Stomach (tissue), 9 donors: Measurements from ENCODE around the gene PLPP1. TPM values are rescaled to one million over a fixed set of nuclear protein-coding genes. Genes with fewer than 3 reads are reported as not detected.

Source experiments
- DNase-seq, 2 donors: peaks; one replicate each; pipeline versions ENCODE4 v3.0.0 to v3.0.0-alpha.2; 2013 to 2019
- H3K27ac ChIP-seq, 5 donors: fragments of 200-600 bp in 4 of 5; sonication (generic) in 4 of 5; one replicate each; pipeline ENCODE4 v1.5.1; 2013 to 2019; ENCODE audit warnings: mild to moderate bottlenecking in 1 of 5, moderate library complexity in 1 of 5
- H3K27me3 ChIP-seq, 3 donors: fragments of 200-600 bp; sonication (generic); one replicate each; pipeline ENCODE4 v1.5.1; 2017 to 2019; ENCODE audit warnings: mixed run types in 1 of 3
- H3K36me3 ChIP-seq, 4 donors: fragments of 200-600 bp; sonication (generic); 1 replicate in 3 of 4; 2 replicates in 1 of 4; pipeline ENCODE4 v1.5.1; 2016 to 2019
- H3K4me1 ChIP-seq, 4 donors: fragments of 200-600 bp; sonication (generic); one replicate each; pipeline ENCODE4 v1.5.1; 2016 to 2019
- H3K4me3 ChIP-seq, 4 donors: fragments of 200-600 bp; sonication (generic) in 3 of 4; one replicate each; pipeline ENCODE4 v1.5.1; 2016 to 2019; ENCODE audit warnings: mild to moderate bottlenecking in 1 of 4
- H3K9me3 ChIP-seq, 4 donors: fragments of 200-600 bp; sonication (generic); one replicate each; pipeline ENCODE4 v1.5.1; 2016 to 2019
- EP300 ChIP-seq: sonication (generic); formaldehyde crosslinking; IDR thresholded peaks from one replicate; pipeline ENCODE4 v1.6.1; 2017; ENCODE audit warnings: antibody characterized with exemption
- POLR2A ChIP-seq, 4 donors: fragments of 450-650 bp; IDR thresholded peaks; one replicate each; pipeline ENCODE4 v1.6.1; 2016; ENCODE audit warnings: antibody characterized with exemption in 4 of 4, control low read depth in 2 of 4, mild to moderate bottlenecking in 1 of 4, moderate library complexity in 1 of 4
- POLR2AphosphoS5 ChIP-seq, 3 donors: sonication (generic); formaldehyde crosslinking; IDR thresholded peaks; one replicate each; pipeline ENCODE4 v1.6.1; 2016; ENCODE audit warnings: antibody characterized with exemption in 3 of 3
- WGBS, 5 donors: extraction: QIAGEN DNeasy Blood & Tissue Kit in 3 of 5; methylation state at CpG; one replicate each; pipeline versions ENCODE4 v1.1.5 to v1.1.7; 2013 to 2018; 5-methylcytosine and 5-hydroxymethylcytosine counted together
- intact Hi-C: fragments of 100-400 bp; cut with DNase I; formaldehyde crosslinking; loops from one replicate; pipeline ENCODE4 v1.15.1; 2023; ENCODE audit warnings: low total_unique reads
- polyA plus RNA-seq, 3 donors: library from polyadenylated mRNA; stranded (reverse); fragments of 200-250 nt; gene quantifications; one replicate each; pipeline ENCODE4 v1.2.3, GENCODE V29; 2013
- total RNA-seq, 5 donors: library from RNA; depleted of rRNA; stranded (reverse); fragments of >200 nt; gene quantifications; one replicate each; pipeline versions ENCODE4 v1.1.0 to v1.2.3, GENCODE V29; 2014 to 2016
- TF ChIP-seq, protein P1 (sequence below), 7 experiments: fragments of 450-650 bp in 4 of 7; fragments of 200-600 bp in 3 of 7; sonication (generic) in 3 of 7; IDR thresholded peaks; one replicate each; pipeline ENCODE4 v1.5.1; 2016 to 2019; ENCODE audit warnings: antibody characterized with exemption in 7 of 7, control low read depth in 2 of 7, mild to moderate bottlenecking in 1 of 7
- donor health status: healthy with polysubstance abuse.
- donor health status: Bipolar disorder and iron deficiency.
- donor health status: healthy.

Gene PLPP1
- total and polyA plus RNA-seq, 8 donors: 29.5 to 592 (median 79.8) TPM

DNA sequence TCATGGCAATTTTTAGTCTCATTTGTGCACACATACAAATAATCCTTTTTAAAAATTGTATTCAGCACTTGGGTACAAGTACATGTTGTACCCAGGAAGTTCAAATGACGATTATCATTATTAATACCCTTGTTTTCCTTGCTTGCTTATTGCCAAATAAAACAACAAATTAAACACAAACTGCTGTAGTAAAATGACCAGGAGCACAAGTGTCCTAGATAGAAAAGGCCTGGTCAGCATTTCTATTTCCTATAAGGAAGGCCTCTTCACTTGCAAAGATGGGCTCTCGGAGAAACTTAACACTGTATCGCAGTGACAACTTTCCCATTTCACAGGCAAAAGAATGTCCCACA, 34.7 kb upstream of the PLPP1 start:
- Histone ChIP-seq H3K4me1 (peaks cover 3 to 29% (median 13%) of the 10 kb centered on the region in 4 donors), H3K27me3 (no peaks in the 10 kb centered on the region)
- intact Hi-C loops: no loop called here

DNA sequence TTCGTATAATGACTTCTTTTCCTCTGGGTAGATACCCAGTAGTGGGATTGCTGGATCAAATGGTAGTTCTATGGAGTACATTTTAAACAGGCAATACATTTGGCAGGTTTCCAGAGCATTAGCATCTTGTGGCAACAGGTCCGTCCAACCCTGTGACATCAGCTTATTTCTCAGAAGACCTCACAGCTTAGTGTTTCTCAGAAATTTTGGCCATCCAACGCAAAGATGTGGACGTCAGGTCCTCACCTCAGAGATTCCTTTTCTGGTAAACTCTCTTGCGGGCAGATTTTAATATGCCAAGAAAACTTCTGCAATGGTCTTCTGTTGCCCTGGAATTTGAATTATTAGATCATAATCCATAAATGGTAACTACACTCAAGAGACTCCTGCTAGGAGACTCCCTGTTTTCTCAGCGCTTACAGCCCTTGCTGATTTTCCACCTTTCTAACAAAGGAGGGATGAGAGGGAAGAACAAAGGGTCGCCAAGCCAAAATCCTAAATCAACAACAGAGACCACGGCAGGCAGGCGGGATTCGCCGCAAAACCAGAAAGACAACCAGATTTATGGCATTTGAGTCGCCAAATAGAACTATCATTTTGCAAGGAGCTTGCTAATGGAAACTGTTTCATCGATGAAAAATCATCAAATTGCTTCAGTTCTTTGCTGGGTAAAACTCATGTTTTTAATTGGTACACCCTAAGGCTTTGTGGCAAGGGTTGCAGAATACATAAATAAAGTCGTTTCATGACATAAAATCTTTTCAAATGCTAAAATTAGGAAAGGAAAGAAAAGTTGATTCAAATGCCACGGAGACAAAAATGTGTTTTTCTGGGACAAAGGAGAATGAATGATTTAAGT, 34.1 kb upstream of the PLPP1 start:
- H3K27me3 ChIP-seq: no peaks in the 10 kb centered on the region
- no peaks in the 10 kb centered on the region for H3K36me3 ChIP-seq
- intact Hi-C loops: no loop called here
- H3K9me3 ChIP-seq: no peaks in the 10 kb centered on the region
- peak in 2 of 3 donors; percentile 34 to 50 for TF ChIP-seq POLR2AphosphoS5 (IDR thresholded peaks at IDR 0.05)
- no peak for TF ChIP-seq POLR2A (IDR thresholded peaks at IDR 0.05)
- H3K27ac ChIP-seq: peak overlapping the region in 4 of 5 donors; percentile 52 to 82 (median 55)
- DNase-seq: peak in 1 of 2 donors; percentile 51
- no peak overlapping the region for H3K4me3 ChIP-seq
- peaks cover 3 to 29% (median 13%) of the 10 kb centered on the region in 4 donors for H3K4me1 ChIP-seq
- WGBS, 5 donors: 75 to 89% (median 83%) methylated on average over 15 of the region's 15 CpGs

More for the DNA sequence above, 34.7 kb upstream of the PLPP1 start:
- TF ChIP-seq POLR2AphosphoS5 (IDR thresholded peaks at IDR 0.05): peak in 1 of 3 donors; percentile 50
- TF ChIP-seq, protein P1, sequence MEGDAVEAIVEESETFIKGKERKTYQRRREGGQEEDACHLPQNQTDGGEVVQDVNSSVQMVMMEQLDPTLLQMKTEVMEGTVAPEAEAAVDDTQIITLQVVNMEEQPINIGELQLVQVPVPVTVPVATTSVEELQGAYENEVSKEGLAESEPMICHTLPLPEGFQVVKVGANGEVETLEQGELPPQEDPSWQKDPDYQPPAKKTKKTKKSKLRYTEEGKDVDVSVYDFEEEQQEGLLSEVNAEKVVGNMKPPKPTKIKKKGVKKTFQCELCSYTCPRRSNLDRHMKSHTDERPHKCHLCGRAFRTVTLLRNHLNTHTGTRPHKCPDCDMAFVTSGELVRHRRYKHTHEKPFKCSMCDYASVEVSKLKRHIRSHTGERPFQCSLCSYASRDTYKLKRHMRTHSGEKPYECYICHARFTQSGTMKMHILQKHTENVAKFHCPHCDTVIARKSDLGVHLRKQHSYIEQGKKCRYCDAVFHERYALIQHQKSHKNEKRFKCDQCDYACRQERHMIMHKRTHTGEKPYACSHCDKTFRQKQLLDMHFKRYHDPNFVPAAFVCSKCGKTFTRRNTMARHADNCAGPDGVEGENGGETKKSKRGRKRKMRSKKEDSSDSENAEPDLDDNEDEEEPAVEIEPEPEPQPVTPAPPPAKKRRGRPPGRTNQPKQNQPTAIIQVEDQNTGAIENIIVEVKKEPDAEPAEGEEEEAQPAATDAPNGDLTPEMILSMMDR (IDR thresholded peaks at IDR 0.05): no peak
- Histone ChIP-seq H3K27ac (peak overlapping the region in 4 of 5 donors; percentile 42 to 82 (median 52)), H3K4me3 (no peak overlapping the region), H3K36me3 (no peaks in the 10 kb centered on the region), H3K9me3 (no peaks in the 10 kb centered on the region)
- WGBS, 5 donors: 73 to 89% (median 77%) methylated on average over 3 of the region's 3 CpGs
- DNase-seq: no peak

DNA sequence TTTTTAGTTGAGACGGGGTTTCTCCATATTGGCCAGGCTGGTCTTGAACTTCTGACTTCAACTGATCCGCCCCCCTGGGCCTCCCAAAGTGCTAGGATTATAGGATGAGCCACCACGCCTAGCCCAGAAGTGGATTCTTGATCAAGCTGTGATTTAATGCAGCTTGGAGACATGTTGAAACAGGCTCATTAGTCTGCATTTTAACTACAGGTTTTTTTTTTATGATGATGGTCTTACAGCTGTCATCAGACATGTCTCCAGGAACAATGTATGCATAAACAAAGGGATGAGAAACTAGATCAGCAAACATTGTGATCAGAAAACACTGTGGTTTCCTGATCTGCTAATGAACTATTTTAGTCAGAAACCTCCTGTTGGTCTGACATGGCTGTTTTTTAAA, 30.0 kb upstream of the PLPP1 start:
- H3K36me3 ChIP-seq: no peaks in the 10 kb centered on the region
- no peak overlapping the region for H3K4me3 ChIP-seq
- H3K4me1 ChIP-seq: peaks cover 0 to 10% (median 5%) of the 10 kb centered on the region in 4 donors
- TF ChIP-seq EP300 (no peak), POLR2A (IDR thresholded peaks at IDR 0.05) (no peak), POLR2AphosphoS5 (IDR thresholded peaks at IDR 0.05) (no peak)
- TF ChIP-seq, protein P1 (IDR thresholded peaks at IDR 0.05): no peak
- DNase-seq: no peak
- intact Hi-C loops: no loop called here
- H3K9me3 ChIP-seq: no peaks in the 10 kb centered on the region
- H3K27ac ChIP-seq: no peak overlapping the region
- no peaks in the 10 kb centered on the region for H3K27me3 ChIP-seq
- 84 to 89% (median 87%) methylated on average over 3 of the region's 3 CpGs for WGBS, 5 donors

DNA sequence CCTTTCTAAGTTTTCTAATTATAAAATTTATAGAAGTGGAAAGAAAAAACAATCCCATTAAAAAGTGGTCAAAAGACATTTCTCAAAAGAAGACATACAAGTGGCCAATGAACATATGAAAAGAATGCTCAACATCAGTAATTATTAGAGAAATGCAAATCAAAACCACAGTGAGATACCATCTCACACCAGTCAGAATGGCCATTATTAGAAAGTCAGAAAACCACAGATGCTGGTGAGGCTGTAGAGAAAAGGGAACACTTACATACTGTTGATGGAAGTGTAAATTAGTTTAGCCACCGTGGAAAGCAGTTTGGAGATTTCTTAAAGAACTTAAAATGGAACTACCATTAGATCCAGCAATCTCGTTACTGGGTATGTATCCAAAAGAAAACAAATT, 23.7 kb upstream of the PLPP1 start:
- no peak for DNase-seq
- Histone ChIP-seq H3K36me3 (no peaks in the 10 kb centered on the region), H3K27me3 (no peaks in the 10 kb centered on the region), H3K4me3 (no peak overlapping the region), H3K4me1 (peaks cover 0 to 11% (median 5%) of the 10 kb centered on the region in 4 donors), H3K9me3 (no peaks in the 10 kb centered on the region), H3K27ac (no peak overlapping the region)
- intact Hi-C loops: no loop called here
- WGBS, 5 donors: 87 to 98% (median 94%) methylated on average over 2 of the region's 2 CpGs
- TF ChIP-seq EP300 (no peak), POLR2A (IDR thresholded peaks at IDR 0.05) (no peak)
- TF ChIP-seq, protein P1 (IDR thresholded peaks at IDR 0.05): no peak

DNA sequence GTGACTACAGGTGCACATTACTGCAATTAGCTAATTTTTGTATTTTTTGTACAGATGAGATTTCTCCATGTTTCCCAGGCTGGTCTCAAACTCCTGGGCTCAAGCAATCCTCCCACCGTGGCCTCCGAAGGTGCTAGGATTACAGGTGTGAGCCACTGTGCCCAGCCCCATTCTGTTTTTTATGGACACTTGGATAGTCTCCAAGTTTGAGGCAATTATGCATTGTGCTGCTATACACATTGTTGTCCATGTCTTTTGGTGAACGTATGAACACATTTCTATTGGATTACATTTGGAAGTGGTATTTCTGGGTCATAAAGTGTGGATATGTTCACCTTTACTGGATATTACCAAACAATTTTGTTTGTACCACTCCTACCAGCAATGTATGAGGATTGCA, 22.4 kb upstream of the PLPP1 start:
- Histone ChIP-seq H3K36me3 (no peaks in the 10 kb centered on the region), H3K27ac (no peak overlapping the region), H3K4me3 (no peak overlapping the region), H3K27me3 (no peaks in the 10 kb centered on the region), H3K4me1 (peaks cover 0 to 11% (median 5%) of the 10 kb centered on the region in 4 donors), H3K9me3 (no peaks in the 10 kb centered on the region)
- 75 to 94% (median 89%) methylated on average over 3 of the region's 3 CpGs for WGBS, 5 donors
- DNase-seq: no peak
- intact Hi-C loops: no loop called here
- TF ChIP-seq POLR2AphosphoS5 (IDR thresholded peaks at IDR 0.05) (no peak), POLR2A (IDR thresholded peaks at IDR 0.05) (no peak)
- TF ChIP-seq, protein P1 (IDR thresholded peaks at IDR 0.05): no peak
